GM19193 (cell line): ENCODE measurements around the gene KANSL1.

Source experiments
- POLR2A ChIP-seq: IDR thresholded peaks from 4 replicates; pipeline ENCODE4 v1.6.1; 2011; ENCODE audit not compliant: insufficient read depth, insufficient read length; ENCODE audit errors: extremely low read depth

Gene KANSL1

GRCh38 chr17:46086821-46087220, 106.4 kb downstream of the KANSL1 start:
- no peak for TF ChIP-seq POLR2A

- no peak for TF ChIP-seq POLR2A
Observed at GRCh38 chr17:46085522-46085921, 107.7 kb downstream of the KANSL1 start.

DNA sequence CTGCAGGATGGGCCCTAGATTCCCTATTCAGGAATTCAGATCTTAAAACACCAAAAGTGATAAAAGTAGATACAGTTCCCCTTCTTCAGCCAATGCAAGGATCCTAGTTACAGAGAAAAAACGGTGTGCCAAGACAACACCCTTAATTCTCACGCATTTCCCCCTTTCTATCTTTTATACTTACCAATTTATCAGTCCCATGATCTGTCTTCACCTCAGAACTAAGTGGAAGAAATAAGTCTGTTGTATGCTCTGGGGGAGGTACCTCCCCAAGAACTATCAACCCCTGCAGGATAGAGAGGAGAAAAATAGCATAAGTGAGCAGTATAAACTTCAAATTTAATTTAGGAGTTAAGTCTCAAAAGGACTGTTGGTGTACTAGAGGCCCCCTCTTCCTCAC, 111.0 kb downstream of the KANSL1 start:
- no peak for TF ChIP-seq POLR2A

DNA sequence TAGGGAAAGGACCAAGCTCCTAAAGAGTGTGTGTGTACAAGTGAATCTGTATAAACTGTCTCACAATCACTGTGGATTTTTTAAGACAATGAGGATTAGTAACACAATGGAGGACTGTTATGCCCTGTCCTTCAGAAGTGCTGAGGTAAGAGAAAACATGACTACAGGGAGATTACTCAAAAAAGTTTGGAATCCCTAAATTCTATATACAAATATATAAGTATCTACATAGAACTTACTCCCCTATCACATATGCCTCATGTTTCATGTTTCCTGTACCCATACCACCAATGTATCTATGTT, 112.3 kb downstream of the KANSL1 start:
- no peak for TF ChIP-seq POLR2A

DNA sequence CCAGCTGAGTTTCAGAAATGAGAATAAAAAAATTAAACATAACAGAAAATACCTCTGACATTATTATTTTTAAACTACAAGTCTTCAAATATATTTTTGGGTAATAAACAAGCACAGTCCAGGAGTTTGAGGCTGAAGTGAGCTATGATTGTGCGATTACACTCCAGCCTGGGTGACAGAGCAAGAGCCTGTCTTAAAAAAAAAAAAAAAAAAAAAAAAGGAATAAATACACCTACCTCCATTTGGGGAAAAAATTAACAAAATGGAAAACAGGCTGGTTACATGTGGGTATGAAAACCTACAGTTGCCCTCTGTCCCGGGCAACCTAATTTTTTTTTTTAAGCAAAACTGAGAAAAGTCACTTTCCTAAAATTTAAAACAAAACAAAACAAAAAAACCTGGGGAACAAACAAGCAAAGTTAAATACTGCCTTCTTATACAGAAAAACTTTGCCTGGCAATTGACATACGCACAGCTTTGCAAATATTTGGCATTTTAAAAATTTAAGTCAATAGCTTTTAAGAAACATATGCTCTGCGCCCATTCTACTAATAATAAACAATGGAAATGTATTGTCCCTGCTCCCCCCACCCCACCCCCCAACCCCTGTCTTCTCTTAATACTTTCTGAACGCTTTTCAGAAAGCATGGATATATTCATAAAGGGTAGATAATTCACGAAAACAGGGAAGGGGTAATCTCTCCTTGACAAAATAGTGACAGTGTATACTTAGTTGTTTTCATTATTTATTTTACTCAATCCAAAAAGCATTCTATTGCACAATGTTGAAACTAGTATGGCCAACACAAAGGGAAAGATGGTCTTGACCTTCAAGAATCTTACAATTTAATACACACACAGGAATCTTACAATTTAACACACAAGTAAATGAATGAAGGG, 112.9 kb downstream of the KANSL1 start:
- TF ChIP-seq POLR2A, result no peak

DNA sequence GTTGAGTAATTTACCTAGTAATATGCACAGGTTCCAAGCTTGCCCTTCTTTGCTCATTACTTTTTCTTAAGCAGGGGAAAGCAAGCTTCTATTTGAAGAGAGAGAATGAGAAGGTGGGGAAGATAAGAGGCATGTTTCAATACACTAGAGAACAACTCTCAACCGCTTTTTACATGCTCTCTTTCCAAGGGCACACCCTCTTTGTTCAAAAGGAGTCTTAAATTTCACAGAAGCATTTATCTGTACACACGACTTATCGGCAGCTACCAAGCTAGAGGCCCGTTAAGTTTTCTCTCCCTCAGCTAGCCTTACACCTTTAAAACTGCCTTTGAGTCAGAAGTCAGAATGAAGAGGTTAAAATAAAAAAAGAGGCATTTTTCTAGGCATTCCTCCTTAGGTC, 114.6 kb downstream of the KANSL1 start:
- TF ChIP-seq POLR2A, result no peak

DNA sequence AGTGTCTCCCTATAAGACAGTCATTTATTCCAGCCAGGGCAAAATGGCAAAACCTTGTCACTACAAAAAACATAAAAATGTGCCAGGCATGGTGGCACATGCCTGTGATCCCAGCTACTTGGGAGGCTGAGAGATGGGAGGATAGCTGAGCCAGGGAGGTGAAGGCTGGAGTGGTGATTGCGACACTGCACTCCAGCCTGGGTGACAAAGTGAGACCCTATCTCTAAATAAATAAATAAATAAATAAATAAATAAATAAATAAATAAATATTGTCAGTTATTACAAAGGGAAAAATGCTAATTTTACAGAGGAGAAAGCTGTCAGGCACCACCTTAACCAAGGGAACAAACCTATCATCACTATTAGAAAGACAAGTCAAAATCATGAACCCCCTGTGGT, 118.7 kb downstream of the KANSL1 start:
- TF ChIP-seq POLR2A, result no peak

DNA sequence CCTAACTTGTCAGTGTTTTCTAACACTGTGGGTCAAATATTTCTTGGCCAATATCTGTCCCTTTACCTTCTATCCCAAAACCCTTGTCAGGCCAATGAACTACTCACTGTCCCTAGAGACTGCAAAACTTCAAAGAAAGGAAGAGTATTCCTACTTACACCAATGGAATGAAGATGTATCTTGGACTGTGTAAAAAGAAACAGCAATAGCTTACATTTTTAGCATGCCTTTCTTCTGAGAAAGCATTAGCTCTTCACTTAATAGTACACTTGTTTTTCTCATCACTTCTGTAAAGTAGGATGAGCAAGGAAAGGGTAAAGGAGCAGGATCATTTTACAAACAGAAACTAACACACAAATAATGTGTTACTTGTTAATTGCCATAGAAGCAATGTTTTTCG, 120.2 kb downstream of the KANSL1 start:
- TF ChIP-seq POLR2A, result no peak

- no peak for TF ChIP-seq POLR2A
Observed at GRCh38 chr17:46071796-46072195, 121.4 kb downstream of the KANSL1 start.

DNA sequence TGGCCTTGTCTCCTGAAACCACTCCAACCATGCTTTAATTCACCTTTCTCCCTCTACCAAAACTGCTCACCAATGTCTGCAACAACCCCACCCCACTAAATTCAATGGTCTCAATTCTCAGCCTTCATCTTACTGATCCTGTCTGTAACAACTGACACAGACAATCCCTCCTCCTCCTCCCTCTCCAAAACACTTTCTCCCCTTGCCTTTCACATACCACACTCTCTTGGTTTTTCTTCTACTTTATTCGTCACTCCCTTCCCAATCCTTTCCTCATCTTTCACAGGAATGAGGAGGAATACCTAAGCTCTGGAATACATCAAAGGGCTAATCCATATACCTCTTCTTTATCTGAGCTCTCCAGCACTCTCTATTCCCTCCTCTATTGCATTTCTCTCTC, 128.8 kb downstream of the KANSL1 start:
- TF ChIP-seq POLR2A, result no peak

DNA sequence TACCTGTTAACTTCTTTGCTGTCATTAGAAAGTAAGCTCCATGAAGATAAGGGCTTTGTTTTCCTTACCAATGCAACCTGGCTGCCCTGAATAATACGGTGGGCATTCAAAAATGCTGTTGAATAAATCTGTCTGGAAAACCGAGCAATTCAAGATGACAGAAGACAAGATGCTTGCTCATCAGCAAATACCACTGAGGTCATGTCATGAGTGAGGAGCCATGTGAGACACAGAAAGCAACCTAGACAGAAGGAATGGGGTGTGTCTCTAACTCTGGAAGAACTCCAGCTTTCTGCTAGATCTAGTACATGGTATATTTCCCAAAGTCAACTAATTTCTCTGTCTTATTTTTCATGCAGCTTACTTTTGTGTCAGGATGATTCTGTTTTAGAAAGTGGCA, 130.0 kb downstream of the KANSL1 start:
- TF ChIP-seq POLR2A, result no peak

DNA sequence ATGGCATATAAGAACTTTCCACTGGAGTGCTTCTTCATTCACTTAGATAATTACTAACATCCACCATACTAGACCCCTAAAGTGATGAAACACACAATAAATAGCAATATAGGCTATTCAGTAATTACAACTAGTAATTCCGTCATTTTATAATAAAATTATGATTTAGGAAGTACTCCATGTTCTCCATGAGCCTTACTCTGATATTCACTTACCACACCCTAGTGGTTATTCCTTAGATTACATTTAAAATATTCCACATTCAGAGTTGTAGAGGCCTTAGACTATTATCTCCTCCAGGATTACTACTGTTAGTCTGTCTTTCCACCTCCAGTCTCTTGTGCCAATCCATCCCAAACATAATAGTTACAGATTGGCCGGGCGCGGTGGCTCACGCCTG, 131.8 kb downstream of the KANSL1 start:
- no peak for TF ChIP-seq POLR2A

- TF ChIP-seq POLR2A, result no peak
Observed at GRCh38 chr17:46060461-46060860, 132.8 kb downstream of the KANSL1 start.

- TF ChIP-seq POLR2A, result no peak
Observed at GRCh38 chr17:46059486-46059885, 133.7 kb downstream of the KANSL1 start.

DNA sequence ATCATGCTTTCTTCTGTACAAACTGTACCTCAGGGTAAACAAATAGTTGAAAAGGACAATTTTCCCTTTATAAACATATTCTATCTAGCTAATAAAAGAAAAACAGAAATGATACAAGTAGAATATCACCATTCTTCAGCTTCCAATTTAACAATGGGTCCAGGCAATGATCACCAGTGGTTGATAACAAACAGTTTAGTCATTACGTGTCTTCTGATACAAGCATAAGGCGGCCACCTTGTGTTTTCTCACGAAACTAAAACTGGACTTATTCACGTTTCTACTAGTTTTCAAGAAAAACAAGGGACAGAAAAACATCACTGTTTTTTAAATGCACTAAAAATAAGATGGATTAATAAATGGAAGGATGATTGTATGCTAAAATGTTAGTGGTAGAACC, 135.9 kb downstream of the KANSL1 start:
- no peak for TF ChIP-seq POLR2A

- TF ChIP-seq POLR2A, result no peak
Observed at GRCh38 chr17:46056800-46057304, 136.4 kb downstream of the KANSL1 start.

DNA sequence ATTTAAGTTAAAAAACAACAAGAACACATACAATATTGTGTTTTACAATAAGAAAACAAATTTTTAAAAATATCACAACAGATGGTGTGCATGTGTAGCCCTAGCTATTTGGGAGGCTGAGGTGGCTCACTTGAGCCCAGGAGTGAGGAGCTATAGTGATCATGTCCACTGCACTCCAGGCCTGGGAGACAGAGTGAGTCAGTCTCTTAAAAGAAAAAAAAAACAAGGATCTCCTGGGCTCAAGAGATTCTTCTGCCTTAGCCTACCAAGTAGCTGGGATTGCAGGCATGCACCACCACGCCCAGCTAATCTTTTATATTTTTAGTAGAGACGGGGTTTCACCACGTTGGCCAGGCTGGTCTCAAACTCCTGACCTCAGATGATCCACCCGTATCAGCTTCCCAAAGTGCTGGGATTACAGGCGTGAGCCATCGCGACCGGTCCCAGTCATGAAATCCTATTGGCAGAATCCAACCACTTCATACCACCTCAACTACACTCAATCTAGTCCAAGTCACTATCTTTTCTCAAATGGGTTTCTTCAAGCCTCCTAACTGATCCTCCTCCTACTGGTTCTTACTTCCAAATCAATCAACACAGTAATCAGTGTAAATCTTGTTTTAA, 139.2 kb downstream of the KANSL1 start:
- TF ChIP-seq POLR2A, result no peak

DNA sequence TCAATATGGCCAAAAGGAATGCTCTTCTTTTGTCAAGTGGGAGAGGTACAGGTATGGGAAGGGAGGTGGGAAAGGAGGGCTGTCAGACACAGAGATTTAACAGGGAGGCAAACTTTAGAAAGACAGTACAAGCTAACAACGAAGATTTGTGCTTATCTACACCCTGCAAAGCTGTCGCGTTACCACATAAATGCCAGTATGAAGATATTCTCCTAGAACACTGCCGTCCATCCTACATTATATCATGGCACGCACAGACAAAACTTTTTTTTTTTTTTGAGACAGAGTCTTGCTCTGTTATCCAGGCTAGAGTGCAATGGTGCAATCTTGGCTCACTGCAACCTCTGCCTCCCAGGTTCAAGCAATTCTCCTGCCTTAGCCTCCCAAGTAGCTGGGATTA, 143.6 kb downstream of the KANSL1 start:
- TF ChIP-seq POLR2A, result no peak
